Liver (tissue), 9 donors: Measurements from ENCODE around the gene CCDC81. TPM values are rescaled to one million over a fixed set of nuclear protein-coding genes. Genes with fewer than 3 reads are reported as not detected.

Source experiments
- DNase-seq: peaks from one replicate; pipeline ENCODE4 v3.0.0-alpha.2; 2017; ENCODE audit warnings: low spot score
- H3K27ac ChIP-seq, 2 donors: one replicate each; pipeline ENCODE4 v1.7.0; 2013; ENCODE audit warnings: inconsistent platforms in 2 of 2, low read length in 2 of 2, control low read depth in 1 of 2, low read depth in 1 of 2, mild to moderate bottlenecking in 1 of 2
- H3K27me3 ChIP-seq, 4 donors: one replicate each; pipeline versions ENCODE4 v1.6.1 to v1.7.0; 2013; ENCODE audit warnings: low read length in 3 of 4, inconsistent platforms in 1 of 4, mild to moderate bottlenecking in 1 of 4, moderate library complexity in 1 of 4; ENCODE audit not compliant: control insufficient read depth in 4 of 4, insufficient read depth in 4 of 4
- H3K36me3 ChIP-seq, 4 donors: one replicate each; pipeline versions ENCODE4 v1.6.1 to v1.7.0; 2013; ENCODE audit warnings: low read length in 3 of 4, mild to moderate bottlenecking in 3 of 4, low read depth in 1 of 4, moderate library complexity in 1 of 4; ENCODE audit not compliant: control insufficient read depth in 4 of 4, insufficient read depth in 3 of 4
- H3K4me1 ChIP-seq, 4 donors: one replicate each; pipeline versions ENCODE4 v1.6.1 to v1.7.0; 2013; ENCODE audit warnings: low read length in 3 of 4, mild to moderate bottlenecking in 3 of 4, moderate library complexity in 1 of 4; ENCODE audit not compliant: control insufficient read depth in 4 of 4, insufficient read depth in 4 of 4
- H3K4me3 ChIP-seq, 3 donors: one replicate each; pipeline versions ENCODE4 v1.6.1 to v1.7.0; 2013; ENCODE audit warnings: low read length in 3 of 3, control low read depth in 1 of 3, low read depth in 1 of 3, mild to moderate bottlenecking in 1 of 3
- H3K9ac ChIP-seq, 2 donors: one replicate each; pipeline ENCODE4 v1.7.0; 2013; ENCODE audit warnings: low read length in 2 of 2, mild to moderate bottlenecking in 2 of 2, moderate library complexity in 2 of 2, control low read depth in 1 of 2, low read depth in 1 of 2
- H3K9me3 ChIP-seq, 4 donors: one replicate each; pipeline versions ENCODE4 v1.6.1 to v1.7.0; 2013; ENCODE audit warnings: low read length in 3 of 4; ENCODE audit not compliant: control insufficient read depth in 4 of 4
- ATF3 ChIP-seq: IDR thresholded peaks from 2 replicates; pipeline ENCODE4 v1.6.1; 2016; ENCODE audit warnings: antibody characterized with exemption
- CTCF ChIP-seq: fragments of 150-350 bp; IDR thresholded peaks from 2 replicates; pipeline ENCODE4 v1.5.1; 2017; ENCODE audit warnings: improper control_type of control experiment, low read depth, low read length; ENCODE audit not compliant: missing input control
- EGR1 ChIP-seq, 2 donors: IDR thresholded peaks; 2 replicates each; pipeline ENCODE4 v1.6.1; 2016 to 2018; ENCODE audit warnings: antibody characterized with exemption in 2 of 2, low read depth in 2 of 2
- FOXA1 ChIP-seq: IDR thresholded peaks from 2 replicates; pipeline ENCODE4 v1.6.1; 2016; ENCODE audit warnings: antibody characterized with exemption
- FOXA2 ChIP-seq: IDR thresholded peaks from 2 replicates; pipeline ENCODE4 v1.6.1; 2016; ENCODE audit warnings: antibody characterized with exemption
- GABPA ChIP-seq, 2 donors: IDR thresholded peaks in 1 of 2; conservative IDR thresholded peaks in 1 of 2; 2 replicates each; pipeline ENCODE4 v1.6.1; 2016; ENCODE audit warnings: antibody characterized with exemption in 2 of 2, mild to moderate bottlenecking in 1 of 2, moderate library complexity in 1 of 2
- HNF4A ChIP-seq, 2 donors: conservative IDR thresholded peaks; 2 replicates each; pipeline ENCODE4 v1.6.1; 2016; ENCODE audit warnings: antibody characterized with exemption in 2 of 2, mild to moderate bottlenecking in 2 of 2
- HNF4G ChIP-seq: IDR thresholded peaks from 2 replicates; pipeline ENCODE4 v1.6.1; 2016; ENCODE audit warnings: antibody characterized with exemption
- JUND ChIP-seq, 2 donors: IDR thresholded peaks; 2 replicates each; pipeline ENCODE4 v1.6.1; 2016; ENCODE audit warnings: antibody characterized with exemption in 2 of 2
- MAX ChIP-seq: IDR thresholded peaks from 2 replicates; pipeline ENCODE4 v1.6.1; 2016; ENCODE audit warnings: antibody characterized with exemption
- NR2F2 ChIP-seq: IDR thresholded peaks from 2 replicates; pipeline ENCODE4 v1.6.1; 2016; ENCODE audit warnings: antibody characterized with exemption
- RAD21 ChIP-seq, 2 donors: IDR thresholded peaks; 2 replicates each; pipeline ENCODE4 v1.6.1; 2016; ENCODE audit warnings: antibody characterized with exemption in 2 of 2, mild to moderate bottlenecking in 2 of 2
- REST ChIP-seq: IDR thresholded peaks from 2 replicates; pipeline ENCODE4 v1.6.1; 2016; ENCODE audit warnings: antibody characterized with exemption, mild to moderate bottlenecking
- RXRA ChIP-seq, 2 donors: IDR thresholded peaks; 2 replicates each; pipeline ENCODE4 v1.6.1; 2017 to 2018; ENCODE audit warnings: antibody characterized with exemption in 2 of 2, mild to moderate bottlenecking in 1 of 2
- SP1 ChIP-seq: IDR thresholded peaks from 2 replicates; pipeline ENCODE4 v1.6.1; 2018; ENCODE audit warnings: antibody characterized with exemption, mild to moderate bottlenecking
- TAF1 ChIP-seq: conservative IDR thresholded peaks from 2 replicates; pipeline ENCODE4 v1.6.1; 2016; ENCODE audit warnings: antibody characterized with exemption, mild to moderate bottlenecking
- YY1 ChIP-seq: IDR thresholded peaks from 2 replicates; pipeline ENCODE4 v1.6.1; 2016; ENCODE audit warnings: antibody characterized with exemption, mild to moderate bottlenecking
- ZBTB33 ChIP-seq: IDR thresholded peaks from 2 replicates; pipeline ENCODE4 v1.6.1; 2016; ENCODE audit warnings: antibody characterized with exemption
- polyA plus RNA-seq, 2 donors: library from polyadenylated mRNA; stranded (reverse) in 1 of 2; unstranded in 1 of 2; fragments of 200-250 nt in 1 of 2; fragments of >200 nt in 1 of 2; fragmentation: Nextera tagmentation in 1 of 2; extraction: Ambion mirVana in 1 of 2; gene quantifications; one replicate each; pipeline versions ENCODE4 v1.2.1 to v1.2.3, GENCODE V29; 2013 to 2015
- total RNA-seq, 2 donors: library from RNA; depleted of rRNA; stranded (reverse); fragments of >200 nt; gene quantifications; one replicate each; pipeline ENCODE4 v1.2.3, GENCODE V29; 2014
- donor health status: healthy.
- donor health status: healthy.
- donor health status: healthy.
- donor health status: healthy.
- donor health status: healthy.

CCDC81 gene
- total and polyA plus RNA-seq, 4 donors, result 0.32 to 1.1 (median 0.67) TPM; not detected in 1

GRCh38 chr11:86374069-86374468 is 618 bp upstream of the CCDC81 start (continued):
- TF ChIP-seq SP1 (no peak), FOXA2 (no peak), ATF3 (no peak), HNF4G (no peak), NR2F2 (no peak), ZBTB33 (no peak)

- DNase-seq, result no peak
- Histone ChIP-seq H3K36me3 (no peaks in the 10 kb centered on the region), H3K27me3 (no peaks in the 10 kb centered on the region), H3K4me1 (no peaks in the 10 kb centered on the region), H3K4me3 (no peak overlapping the region), H3K9ac (no peak overlapping the region), H3K27ac (no peak overlapping the region), H3K9me3 (no peaks in the 10 kb centered on the region)
- no peak for TF ChIP-seq RXRA (IDR thresholded peaks at IDR 0.05)
- no peak for TF ChIP-seq SP1
- TF ChIP-seq YY1, result no peak
- no peak for TF ChIP-seq HNF4A (conservative IDR thresholded peaks at IDR 0.05)
- no peak for TF ChIP-seq ATF3
- no peak for TF ChIP-seq FOXA1
- no peak for TF ChIP-seq JUND (IDR thresholded peaks at IDR 0.05)
- no peak for TF ChIP-seq MAX
- no peak for TF ChIP-seq NR2F2
- TF ChIP-seq EGR1 (IDR thresholded peaks at IDR 0.05; ENCODE audit: low read depth in 2 of 2), result no peak
- no peak for TF ChIP-seq REST
- TF ChIP-seq FOXA2, result no peak
- no peak for TF ChIP-seq GABPA (IDR thresholded peaks at IDR 0.05 in 1 of 2, conservative IDR thresholded peaks at IDR 0.05 in 1 of 2)
- TF ChIP-seq RAD21 (IDR thresholded peaks at IDR 0.05), result no peak
- TF ChIP-seq TAF1, result no peak
- no peak for TF ChIP-seq CTCF
- no peak for TF ChIP-seq ZBTB33
- no peak for TF ChIP-seq HNF4G
Measured at GRCh38 chr11:86377972-86378371, 3.3 kb downstream of the CCDC81 start.
